Hematopoietic multipotent progenitor cell treated with erythropoietin and hydrocortisone succinate and interleukin-3 and kit ligand, for 17 days (in vitro differentiated cells): ENCODE data around the gene PLPP3.
"Not testable (repeated sequence)": the region's sequence is repeated elsewhere in the genome, so short reads cannot be mapped to it uniquely, and the experiment has no call there.

Source experiments
- DNase-seq: peaks from one replicate; pipeline ENCODE4 v3.0.0-alpha.2; 2015; ENCODE audit warnings: low spot score

The PLPP3 gene

DNA sequence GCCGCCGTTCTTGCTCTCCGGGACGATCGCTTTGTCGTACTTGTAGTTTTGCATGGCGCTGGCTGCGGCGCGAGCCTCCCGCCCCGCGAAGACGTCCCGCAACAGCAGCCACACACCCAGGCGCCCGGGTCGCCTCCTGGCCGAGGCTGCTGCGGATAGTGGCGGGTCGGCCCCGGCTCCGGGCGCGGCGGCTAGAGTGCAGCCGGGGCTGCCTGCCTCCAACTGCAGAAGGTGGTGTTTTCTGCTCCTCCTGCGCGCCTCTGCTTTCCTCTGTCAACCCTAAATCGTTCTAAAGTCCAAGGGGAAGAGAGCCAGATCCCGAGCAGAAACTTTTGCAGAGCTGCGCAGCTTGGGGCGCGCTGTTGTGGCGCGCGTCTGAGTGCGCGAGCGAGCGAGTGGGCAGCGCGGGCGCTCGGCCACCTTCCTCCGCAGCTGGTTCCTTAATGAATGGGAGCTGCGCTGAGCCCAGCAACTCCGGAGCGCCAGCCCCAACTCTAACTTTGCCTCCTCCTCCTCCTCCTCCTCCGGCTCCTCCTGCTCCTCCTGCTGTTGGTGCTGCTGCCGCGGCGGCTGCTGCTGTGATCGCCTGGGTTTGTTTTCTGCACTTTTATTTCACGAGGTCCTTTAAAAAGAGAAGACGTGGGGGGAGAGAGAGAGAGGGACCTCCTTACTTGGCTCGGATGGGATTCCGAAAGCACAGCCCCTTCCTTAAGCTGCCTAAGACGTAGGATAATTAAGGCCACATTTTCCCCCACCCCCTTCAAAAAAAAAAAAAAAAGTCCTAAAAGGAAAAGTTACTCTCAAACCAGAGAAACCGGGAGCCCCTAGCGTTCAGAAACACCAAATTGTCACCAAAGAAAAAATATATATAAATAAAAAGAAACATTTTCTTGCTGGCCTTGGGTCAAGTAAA lies at the start of gene PLPP3:
TSS of gene PLPP3 (minus strand) at position 601 of the 913 bp plus-strand sequence. CDS start at position 54, 547 bp downstream.
- no peak for DNase-seq

DNA sequence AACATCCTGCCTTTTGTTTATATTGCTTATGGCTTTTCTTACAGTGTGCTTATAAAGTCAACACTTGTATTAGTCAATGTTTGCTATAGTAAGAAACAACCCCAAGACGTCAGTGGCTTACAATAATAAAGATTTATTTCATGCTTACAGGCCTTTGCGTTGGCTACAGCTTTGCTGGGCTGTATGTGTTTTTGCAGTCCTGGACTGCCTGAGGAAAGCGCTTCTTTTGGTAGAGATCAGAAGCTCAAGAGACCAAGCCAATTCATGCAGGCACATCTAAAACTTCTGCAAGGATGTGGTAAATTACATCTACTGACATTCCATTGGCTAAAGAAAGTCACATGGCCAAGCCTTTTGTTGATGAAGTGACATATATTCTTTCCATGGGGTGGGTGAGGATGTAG lies 48.3 kb upstream of the PLPP3 start:
- DNase-seq = no peak

DNA sequence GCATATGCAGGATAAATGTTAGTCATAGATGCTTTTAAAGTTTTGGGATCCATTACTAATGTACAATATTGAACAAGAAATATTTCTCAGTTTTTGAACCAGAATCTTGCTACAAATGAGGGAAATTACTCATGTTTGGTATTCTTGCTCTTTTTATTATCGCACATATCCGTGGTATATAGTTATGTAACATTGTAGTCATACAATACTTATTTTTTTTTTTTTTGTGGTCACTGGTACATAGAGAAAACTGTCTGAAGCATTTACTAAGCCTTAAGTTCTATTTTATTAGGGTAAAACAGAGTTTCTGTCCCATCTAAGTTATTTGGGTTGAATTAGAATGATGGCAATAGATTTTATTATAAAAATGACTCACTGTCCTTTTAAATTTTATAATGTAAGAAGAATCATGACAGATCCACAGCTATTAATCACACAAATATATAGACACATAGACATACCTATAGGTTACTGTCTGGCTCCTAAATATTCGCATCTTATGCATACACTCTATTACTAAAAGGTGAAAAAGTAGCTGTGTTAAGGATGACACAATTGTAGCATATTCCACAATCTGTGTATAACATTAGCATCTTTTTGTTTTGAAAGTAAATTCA lies 47.8 kb upstream of the PLPP3 start:
- DNase-seq = no peak

DNA sequence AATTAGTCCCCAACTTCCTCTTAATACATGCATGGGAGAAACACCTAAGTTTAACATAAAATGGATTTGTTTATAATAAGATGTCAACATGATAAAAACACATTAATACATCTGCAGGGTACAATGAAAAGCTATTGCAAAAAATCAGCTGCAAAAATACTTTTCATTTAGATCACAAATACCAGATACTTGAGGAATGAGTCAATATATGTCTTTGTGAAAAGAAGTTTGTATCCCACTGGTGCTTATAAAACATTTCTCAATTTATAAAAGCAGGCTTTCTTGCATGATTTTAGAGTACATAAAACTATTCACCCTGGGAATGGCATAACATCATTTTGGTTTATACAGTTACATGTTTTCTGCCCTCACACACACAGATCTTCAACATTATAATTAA lies 47.2 kb upstream of the PLPP3 start:
- DNase-seq = no peak

DNA sequence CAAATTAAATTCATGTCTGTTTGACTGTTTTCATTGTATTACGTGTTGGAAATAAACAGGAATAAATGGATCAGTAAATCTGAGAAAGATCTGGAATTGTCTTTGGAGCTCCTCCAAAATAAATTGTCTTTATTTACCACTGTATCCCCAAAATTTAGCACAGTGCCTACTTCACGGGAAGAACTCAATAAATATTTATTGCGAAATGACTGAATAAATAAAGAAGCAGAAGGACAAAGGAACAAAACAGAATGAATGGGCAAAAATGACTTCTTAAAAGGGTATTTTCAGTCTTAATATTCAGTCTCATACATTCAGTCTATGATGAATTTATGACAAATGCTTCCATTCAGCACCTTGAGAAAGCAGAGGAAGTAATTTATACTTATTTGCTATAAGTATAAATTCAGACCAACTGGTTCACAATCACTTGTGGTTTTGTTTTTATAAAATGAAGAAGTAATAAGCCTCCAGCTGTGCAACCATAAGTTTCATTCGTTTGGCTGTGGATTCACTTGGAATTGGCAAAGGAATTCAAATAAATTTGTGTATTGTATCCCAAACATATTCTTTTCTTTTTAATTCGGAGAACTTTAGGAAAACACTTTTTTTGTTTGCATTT lies 46.6 kb upstream of the PLPP3 start:
- no peak for DNase-seq

DNA sequence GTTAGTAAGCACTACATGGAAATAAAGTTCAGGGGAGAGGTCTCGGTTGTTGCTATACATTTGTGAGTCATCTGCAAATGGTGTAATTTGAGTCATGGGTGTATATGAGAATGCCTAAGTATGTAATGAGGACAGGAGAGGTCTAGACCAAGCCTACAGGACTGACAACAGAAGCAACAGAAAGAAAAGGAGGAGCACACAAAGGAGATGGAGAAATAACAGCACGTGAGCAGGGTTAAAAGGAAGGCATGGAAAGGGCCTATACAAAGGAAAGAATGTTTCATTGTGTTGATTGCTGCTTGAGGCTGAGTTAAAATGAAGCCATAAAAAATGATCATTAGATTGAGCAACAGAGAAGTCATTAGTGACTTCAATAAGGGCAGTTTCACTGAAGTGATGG lies 37.8 kb upstream of the PLPP3 start:
- no peak for DNase-seq

DNA sequence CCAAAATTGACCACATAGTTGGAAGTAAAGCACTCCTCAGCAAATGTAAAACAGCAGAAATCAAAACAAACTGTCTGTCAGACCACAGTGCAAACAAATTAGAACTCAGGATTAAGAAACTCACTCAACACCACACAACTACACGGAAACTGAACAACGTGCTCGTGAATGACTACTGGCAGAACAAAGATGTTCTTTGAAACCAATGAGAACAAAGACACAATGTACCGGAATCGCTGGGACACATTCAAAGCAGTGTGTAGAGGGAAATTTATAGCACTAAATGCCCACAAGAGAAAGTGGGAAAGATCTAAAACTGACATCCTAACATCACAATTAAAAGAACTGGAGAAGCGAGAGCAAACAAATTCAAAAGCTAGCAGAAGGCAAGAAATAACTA lies 31.4 kb upstream of the PLPP3 start:
- not testable (repeated sequence) for DNase-seq

DNA sequence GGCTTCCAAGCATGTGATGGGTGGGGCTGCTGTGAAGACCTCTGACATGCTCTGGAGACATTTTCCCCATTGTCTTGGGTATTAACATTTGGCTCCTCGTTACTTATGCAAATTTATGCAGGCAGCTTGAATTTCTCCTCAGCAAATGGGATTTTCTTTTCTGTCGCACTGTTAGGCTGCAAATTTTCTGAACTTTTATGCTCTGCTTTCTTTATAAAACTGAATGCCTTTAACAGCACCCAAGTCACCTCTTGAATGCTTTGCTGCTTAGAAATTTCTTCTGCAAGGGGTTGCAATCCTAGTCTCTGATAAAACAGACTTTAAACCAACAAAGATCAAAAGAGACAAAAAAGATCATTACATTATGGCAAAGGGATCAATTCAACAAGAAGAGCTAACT lies 30.7 kb upstream of the PLPP3 start:
- DNase-seq = not testable (repeated sequence)

DNA sequence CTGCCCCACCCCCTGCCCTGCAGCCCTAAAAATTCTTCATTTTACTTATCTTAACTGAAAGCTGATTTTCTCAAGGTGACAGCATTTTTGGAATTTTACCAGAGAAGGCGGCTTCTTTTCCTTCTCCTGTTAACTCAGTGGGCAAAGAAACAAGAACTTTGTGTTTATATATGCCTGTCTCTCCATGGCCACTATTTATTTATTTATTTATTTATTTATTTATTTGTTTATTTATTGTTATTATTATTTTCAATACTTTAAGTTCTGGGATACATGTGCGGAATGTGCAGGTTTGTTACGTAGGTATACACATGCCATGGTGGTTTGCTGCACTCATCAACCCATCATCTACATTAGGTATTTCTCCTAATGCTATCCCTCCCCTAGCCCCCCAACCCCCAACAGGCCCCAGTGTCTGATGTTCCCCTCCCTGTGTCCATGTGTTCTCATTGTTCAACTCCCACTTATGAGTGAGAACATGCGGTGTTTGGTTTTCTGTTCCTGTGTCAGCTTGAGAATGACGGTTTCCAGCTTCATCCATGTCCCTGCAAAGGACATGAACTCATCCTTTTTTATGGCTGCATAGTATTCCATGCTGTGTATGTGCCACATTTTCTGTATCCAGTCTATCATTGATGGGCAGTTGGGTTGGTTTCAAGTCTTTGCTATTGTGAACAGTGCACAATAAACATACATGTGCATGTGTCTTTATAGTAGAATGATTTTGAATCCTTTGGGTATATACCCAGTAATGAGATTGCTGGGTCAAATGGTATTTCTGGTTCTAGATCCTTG lies 16.2 kb upstream of the PLPP3 start:
- not testable (repeated sequence) for DNase-seq

DNA sequence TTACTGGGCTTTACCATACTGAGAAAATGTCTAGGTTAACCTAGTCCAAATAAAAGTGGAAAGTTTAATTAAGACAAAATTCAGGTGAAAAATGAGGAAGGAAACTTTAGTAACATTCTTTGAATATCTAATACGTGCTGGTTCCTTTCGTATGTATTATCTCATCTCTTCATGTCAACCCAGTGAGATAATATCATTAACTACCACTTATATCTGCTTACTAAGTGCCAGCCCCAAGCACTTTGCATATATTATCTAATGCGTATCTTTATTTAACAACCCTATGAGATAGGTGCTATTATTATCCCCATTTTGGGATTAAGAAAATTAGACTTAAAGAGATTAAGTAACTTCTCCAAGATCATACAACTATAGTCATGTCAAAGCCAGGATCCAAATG lies 12.5 kb upstream of the PLPP3 start:
- DNase-seq = no peak

DNA sequence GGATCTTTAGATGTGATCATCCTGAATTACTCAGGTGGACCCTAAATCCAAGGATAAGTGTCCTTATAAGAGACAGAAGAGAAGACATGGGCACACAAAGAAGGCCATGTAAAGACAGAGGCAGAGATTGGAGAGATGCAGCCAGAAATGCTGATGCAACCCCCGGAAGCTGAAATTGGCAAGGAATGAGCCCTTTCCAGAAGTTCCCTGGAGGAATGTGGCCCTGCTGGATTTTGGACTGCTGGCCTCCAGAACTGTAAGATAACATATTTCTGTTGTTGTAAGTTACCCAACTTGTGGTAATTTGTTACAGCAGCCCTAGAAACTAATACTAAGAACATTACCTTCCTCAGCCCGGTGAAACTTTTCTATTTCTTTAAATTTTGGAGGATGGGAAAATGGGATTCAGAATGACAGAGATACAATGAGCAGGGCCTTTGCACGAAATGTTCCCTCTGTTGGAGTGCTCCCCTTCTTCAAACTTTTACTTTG lies 11.2 kb upstream of the PLPP3 start:
- DNase-seq = no peak

DNA sequence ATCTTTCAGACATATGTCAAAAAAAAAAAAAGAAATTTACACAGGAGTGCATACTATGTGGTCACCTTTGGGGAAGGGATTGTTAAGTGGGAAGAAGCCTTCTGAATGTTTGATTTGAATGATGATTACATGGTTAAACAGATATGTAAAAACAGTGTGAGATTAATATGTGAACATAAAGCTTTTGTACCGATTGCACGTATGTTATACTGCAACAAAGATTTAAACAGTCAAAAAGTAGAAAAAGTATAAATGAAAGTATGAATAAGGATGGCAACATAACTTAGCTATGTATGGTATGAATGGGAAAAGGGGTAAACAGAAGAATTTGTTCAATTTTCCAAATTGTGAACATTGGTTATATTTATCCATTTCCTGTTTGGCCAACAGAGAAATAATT lies 10.0 kb upstream of the PLPP3 start:
- DNase-seq = no peak

DNA sequence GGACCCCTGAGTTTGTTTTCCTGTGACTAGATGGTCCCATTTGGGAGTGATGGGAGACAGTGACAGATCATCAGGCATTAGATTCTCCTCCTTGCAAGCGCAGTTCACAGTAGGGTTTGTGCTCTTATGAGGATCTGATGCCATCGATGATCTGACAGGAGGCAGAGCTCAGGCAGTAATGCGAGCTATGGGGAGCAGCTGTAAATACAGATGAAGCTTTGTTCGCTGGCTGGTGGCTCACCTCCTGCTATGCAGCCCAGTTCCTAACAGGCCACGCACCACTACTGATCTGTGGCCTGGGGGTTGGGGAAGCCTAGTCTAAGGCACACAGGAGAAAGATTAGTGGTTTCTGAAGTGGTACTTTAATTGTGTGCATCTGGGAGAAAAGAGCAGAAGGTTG lies 7.1 kb upstream of the PLPP3 start:
- DNase-seq = no peak

DNA sequence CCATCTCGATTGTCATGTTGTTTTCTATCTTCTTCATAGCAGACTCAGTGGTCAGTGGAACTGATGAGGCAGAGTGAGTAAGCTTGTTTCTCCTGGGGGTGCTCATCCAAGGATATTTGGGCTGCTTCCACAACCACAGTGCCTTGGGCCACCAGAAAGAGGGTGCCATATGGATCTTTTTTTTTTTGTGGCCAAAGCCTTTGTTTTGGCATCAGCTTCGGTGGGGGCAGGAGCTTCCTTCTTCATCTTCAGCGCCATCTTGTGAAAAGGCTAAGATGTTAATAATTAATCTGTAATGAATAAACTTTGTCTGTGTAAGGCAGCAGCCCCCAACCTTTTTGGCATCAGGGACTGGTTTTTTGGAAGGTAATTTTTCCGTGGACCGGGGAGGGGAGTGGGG lies 6.6 kb upstream of the PLPP3 start:
- no peak for DNase-seq

DNA sequence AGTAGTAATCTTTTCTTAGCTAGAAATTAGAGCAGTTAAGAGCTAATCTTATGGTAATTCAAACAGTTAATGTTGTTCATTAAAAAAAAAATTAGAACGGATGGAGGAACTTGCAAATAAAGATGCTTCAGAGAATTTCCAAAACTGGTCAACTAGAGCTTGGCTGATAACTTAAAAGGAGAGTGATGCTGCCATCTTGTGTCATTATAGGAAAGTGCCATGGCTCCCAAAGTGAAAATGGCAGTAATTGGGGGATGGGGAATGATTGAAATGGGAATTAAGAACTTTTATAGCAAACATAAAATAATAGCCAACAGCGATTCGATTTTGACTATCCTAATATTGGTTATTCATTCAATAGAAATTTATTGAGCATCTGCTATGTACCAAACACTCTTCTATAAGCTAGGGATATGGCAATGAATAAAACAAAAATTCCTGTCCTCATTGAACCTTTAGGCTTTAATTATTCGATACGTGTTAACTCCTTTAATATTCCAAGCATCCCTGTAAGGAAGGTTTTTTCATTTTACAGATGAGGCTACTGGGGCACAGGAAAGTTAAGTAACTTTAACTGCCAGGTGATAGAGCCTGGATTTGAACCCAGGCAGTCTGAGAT lies 5.7 kb upstream of the PLPP3 start:
- peak; percentile 9 for DNase-seq

DNA sequence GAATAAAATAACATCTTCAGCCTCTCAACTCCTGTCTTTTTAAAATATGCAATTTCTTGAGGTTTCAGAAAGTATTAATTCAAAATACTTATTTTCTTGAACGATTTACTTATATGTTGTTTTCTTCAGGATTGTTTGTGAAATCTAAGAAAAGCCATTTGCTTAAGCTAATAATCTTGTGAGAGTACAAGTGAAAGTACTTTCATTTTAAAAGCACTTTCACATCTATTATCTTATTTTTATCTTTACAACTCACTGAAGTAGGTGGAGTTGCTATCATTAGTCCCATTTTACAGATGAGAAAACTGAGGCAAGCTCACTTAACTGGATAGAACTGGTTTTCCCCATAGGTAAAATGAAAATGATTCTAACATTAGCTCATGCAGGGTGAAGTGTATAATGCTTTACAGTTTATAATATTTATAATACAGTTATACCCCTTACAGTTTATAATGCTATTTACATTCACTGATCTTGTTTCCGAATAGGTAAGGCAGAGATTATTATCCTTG lies 4.7 kb upstream of the PLPP3 start:
- no peak for DNase-seq

DNA sequence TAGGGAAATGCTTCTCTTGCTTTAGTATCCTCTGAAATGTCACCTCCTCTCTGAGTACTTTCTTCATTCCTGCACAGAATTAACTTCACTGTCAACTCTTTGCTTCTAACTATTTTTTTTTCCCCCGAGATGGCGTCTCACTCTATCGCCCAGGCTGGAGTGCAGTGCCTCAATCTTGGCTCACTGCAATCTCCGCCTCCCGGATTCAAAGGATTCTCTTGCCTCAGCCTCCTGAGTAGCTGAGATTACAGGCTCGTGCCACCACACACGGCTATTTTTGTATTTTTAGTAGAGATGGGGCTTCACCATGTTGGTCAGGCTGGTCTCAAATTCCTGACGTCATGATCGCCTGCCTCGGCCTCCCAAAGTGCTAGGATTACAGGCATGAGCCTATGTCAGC lies 1.4 kb upstream of the PLPP3 start:
- no peak for DNase-seq

DNA sequence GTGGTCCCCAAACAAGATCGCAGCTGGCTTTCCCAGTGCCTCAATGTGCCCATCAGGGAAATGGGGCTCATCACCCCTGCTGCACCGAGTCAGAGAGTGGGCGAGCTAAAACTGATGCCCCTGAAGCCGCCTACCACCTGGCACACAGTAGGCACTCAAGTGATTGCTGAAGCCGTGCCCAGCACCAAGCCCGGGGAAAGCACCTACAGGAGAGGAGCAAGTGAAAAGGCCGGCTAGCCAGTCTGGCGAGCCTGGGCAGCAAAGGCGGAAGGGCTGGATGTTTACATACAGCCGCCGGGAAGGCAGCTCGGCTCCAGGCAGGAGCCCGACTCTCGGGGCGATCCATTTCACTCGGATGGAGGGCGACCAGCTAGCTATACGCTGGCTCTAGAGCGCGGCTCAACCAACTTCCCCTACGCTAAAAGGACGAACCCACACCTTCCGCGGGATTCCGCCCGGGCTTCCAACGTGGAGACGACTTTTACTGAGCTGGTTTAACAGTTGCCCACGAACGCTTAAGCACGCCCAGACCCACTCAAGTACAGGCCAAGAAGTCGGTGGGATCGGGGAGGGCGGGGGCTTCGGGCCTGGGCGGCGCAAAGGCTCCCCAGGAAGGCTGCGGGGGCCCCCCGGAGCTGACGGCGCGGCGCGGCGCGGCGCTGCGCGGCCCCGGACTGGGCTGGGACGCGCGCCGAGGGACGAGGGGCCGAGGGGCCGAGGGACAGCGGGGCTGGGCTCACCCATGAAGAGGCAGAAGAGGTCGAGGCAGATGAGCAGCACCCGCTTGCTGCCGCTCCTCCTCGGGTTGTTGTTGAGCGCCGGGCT lies 1.0 kb downstream of the PLPP3 start:
- DNase-seq = no peak

DNA sequence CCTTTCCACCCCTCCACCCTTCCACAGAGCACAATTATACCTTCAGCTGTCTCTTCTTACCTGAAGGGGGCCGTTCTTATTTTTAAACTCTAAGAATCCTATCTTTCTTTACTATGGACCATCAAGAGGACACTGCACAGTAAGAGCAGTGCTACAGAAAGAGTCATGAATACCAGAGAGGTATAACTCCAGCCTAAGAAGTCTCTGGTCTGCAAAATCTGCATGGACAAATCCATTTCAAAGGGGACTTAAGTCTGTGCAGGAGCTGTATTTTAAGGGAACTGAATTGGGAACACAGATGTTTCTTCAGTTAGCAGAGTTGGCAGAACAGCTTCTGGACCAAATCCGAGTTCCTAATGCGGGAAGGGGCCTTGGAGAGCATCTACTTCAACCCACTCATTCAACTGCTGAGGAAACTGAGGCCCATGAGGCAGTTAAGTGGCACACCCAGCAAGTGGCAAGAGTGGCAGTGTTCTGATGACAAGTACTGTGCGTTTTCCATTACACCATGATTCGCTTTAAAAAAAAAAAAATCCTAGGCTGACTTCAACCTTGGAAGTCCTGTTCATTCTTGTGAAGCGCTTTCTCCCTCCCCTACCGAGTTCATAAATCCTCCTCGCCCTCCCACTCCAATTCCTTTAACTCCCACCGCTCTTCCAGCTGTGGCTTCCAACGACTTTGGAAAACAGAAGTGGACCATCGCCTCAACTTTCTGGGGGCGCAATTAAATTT lies 1.8 kb downstream of the PLPP3 start:
- DNase-seq = no peak

DNA sequence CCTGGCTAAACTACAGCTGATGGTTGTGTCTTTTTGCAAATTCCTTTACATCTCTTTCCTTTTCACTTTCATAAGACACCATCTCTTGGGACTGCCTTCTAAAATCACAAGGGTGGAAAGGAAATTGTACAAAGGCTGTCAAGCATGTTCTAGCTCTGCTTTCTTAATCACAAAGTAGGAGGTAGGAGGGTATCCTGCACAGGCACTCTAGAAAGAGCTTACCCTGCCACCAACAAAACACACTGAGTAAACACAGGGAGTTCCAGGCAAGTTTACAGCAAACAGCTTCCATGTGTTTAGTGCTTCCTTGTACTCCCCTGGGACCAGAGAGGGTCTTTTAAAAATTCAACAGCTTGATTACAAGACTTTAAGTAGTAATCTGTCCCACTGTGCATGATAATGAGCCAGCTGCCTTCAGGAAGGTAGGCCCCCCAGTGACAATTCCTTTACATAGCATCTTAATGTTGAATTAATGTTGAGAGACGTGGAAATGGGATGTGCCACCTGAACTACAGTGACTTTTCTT lies 2.4 kb downstream of the PLPP3 start:
- no peak for DNase-seq
